HS-5 (cell line): ENCODE results near the gene SMIM20.
"Not testable (repeated sequence)": the region's sequence is repeated elsewhere in the genome, so short reads cannot be mapped to it uniquely, and the experiment has no call there.

ENCODE experiments used
- DNase-seq: peaks from one replicate; pipeline ENCODE4 v3.0.0-alpha.2; 2012; ENCODE audit warnings: low read depth

Gene SMIM20

DNA sequence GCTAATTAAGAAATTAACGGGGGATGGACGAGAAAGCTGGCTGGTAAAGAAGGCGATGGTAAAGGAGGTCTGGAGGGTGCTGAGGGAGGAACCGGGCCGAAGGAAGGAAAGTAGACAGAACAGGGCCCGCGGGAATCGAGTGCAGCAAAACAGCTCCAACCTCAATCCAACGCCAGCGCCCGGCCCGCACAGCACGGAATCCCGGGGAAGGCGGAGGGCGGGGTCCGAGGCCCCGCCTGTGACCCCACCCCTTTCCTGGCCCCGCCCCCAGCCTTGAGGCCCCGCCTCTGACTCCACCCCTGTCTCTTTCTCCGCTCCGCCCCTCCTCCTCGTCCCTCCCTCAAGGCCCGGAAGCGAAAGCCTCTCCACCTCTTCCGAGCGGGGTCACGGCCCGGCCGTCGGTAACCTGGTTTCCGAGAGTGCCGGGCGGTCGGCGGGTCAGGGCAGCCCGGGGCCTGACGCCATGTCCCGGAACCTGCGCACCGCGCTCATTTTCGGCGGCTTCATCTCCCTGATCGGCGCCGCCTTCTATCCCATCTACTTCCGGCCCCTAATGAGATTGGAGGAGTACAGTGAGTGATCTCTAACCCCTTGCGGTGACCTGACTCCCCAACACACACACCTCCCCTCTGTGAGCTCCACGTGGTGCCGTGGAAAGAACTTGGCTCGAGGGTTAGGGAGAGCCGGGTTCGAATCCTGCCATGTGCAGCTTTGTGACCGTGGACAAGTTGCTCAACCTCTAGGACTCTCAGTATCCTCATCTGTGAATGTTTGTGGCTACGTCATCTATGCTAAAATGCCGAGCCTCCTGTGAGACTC, at the start of gene SMIM20:
Gene SMIM20, plus strand, starts transcription at position 370 of the 819 bp plus-strand sequence. Its CDS starts 94 bp downstream, at position 464.
- DNase-seq: peak; percentile 56

DNA sequence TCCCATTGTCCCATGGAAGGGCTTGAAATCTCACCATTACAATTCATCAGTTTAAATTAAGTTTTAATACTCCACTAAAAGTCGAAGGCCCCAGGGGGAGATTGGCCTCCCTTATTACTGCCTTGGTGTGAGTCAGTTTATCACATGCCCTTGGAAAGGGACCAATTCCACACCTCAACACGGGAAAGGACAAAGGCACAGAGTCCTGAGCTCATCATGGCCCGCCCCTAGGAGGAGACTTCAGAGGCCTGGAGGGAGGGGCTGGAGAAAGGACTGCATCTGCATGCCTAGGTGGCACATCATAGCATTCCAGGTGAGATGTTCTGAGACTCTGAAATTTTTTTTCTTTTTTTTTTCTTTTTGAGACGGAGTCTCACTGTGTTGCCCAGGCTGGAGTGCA, 48.4 kb upstream of the SMIM20 start:
- DNase-seq: no peak

DNA sequence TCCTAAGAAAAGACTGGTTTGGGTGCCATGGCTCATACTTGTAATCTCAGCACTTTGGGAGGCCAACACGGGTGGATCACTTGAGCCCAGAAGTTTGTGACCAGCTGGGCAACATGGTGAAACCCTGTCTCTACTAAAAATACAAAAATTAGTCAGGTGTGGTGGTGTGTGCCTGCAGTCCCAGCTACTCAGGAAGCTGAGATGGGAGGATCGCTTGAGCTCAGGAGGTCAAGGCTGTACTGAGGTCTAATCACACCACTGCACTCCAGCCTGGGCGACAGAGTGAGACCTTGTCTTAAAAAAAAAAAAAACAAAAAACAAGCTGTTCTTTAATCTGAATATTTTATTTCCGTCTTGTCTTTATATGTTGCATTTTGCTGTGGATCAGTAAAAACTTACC, 47.6 kb upstream of the SMIM20 start:
- DNase-seq: not testable (repeated sequence)

DNA sequence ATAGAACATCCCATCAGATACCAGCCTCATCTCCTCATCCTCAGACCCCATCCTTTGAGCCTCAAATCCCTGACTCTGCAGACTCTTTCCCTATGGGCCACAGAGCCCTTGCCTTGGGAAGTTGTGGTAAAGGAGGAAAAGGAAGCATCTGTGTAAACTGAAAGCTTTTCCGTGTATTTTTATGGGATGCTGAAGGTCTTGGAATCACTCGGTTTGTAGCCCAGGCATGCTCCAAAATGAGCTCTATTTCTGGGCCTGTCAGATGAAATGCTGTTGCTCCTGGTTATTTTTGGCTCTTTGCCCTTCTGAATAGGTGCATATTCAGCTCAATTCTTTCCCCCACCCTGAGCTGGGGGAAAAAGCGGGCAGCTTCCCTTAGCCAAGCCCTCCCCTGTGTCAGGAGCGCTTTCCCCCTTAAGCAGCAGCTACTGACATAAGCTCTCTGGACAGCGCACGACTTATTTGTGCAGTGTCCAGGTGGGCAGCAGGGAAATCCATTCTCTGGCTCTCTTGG, 46.2 kb upstream of the SMIM20 start:
- DNase-seq: no peak

DNA sequence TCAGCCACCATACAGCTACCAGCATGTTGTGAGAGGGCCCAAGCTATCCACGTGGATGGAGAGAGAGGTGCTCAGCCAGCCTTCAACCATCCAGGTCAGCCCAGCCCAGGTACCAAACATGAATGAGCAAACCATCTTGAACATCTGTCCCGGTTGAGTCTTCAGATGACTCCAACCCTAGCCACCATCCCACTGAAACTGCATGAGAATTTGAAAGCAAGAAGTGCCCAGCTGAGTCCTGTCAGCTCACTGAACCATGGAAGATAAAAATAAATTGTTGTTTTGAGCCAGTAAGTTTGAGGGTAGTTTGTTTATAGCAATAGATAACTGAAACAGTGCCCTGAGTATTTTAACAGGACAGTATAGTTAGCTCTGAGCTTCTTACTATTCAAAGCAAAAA, 43.9 kb upstream of the SMIM20 start:
- no peak for DNase-seq

DNA sequence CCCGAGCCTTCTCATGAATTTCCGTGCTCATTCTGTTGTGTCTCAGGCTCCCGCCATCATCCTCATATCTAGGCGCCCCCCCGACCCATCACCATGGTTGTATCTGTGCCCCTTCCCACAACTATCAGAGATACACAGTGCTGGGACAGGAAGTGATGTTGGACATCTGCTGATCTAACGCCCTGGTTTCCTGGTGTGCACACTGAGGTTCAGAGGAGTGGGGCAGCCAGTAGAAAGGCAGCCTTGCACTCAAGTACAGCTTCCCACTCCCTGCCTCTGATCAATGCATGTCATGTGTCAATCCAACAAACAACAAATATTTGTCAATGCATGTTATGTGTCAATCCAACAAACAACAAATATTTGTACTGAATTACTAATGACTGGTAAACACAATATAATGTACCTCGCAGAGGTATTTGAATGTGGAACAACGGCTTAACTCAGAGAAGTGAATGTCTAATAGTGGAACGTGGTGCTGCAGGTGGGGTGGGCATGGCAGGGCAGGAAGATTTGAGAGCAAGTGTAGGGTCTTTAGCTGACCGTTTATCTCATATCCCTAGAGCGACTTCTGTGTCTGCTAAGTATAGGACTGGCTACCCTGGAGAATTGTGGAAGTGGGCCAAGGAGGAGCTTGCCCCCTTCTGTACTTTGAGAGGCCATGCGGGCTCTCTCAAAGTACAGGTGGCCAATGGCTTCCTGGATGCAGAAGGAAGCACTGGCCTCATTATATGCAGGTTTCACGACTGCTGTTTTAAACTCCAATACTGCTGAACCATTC, 41.0 kb upstream of the SMIM20 start:
- DNase-seq: no peak

DNA sequence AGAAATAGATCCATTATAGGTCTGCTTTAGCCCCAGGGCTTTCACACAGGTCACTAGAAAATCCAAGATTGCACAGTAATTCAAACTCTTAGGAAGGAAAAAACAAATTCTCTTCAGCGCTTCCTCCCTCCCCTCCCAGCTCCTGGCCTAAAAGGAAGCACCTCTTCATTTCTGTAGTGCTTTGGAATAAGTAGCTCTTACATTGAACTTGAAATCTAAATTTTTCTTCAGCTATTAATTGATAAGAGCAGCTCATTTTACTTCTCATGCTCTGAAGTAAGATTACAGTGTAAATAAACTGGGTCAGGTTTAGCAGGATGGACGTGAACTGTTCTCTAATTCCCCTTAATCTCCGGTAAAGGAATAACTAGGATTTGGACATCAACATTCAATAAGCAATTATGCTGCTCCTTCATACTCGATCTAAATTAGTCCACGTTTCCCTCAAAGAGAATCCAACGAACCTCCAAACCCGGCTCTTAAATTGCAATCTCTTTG, 40.3 kb upstream of the SMIM20 start:
- DNase-seq: no peak

DNA sequence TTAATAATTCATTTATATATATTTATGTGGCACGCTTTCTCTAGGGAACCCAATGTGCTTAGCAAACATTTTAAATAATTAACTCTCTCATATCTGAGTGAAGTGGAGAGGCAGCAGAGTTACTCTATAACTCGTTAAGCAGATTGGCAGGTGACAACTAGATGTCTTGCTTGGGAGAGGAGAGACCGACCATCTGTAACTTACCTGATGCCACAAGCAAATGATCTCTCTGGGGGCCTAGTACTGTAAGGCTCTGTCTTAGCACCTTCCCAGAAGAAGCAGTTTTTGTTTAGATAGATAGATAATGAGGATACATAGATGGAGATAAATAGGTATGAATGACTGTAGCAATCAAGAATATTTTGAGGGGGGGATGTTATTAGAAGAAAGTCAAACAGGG, 39.4 kb upstream of the SMIM20 start:
- DNase-seq: no peak

DNA sequence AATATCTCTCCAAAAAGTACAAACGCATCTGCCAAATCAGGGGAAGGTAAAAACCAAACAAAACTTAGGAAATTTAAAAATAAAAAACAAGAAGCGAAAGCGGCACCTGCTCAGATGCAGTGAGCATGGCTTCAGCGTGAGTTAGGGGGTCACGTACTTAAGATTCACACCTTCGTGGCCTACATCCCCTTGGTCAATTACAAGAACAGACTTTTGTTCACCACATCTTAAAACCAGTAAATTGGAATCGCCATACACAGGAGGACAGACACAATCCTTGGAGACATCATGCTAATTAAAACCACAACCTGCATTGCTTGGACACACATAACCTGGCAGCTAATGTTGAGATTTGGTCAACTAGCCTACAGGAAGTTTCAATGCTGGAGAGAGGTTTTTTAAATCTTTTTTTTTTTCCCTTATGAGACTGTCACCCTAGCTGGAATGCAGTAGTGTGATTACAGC, 38.7 kb upstream of the SMIM20 start:
- no peak for DNase-seq

DNA sequence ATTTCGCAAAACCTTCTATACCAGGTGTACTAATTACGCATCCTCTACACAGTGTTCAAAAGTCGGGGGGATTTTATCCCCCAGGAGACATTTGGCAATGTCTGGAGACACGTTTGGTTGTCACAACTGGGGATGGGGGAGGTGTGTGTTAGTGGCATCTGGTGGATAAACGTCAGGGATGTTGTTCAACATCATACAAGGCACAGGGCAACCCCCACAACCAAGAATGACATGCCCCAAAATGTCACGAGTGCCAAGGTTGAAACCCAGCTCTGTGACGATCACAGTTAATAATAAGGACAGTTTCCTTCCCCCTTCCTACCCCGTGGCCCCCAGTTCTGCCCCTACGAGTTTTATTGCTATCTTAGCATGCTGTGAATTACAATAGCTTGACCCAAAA, 35.3 kb upstream of the SMIM20 start:
- no peak for DNase-seq

DNA sequence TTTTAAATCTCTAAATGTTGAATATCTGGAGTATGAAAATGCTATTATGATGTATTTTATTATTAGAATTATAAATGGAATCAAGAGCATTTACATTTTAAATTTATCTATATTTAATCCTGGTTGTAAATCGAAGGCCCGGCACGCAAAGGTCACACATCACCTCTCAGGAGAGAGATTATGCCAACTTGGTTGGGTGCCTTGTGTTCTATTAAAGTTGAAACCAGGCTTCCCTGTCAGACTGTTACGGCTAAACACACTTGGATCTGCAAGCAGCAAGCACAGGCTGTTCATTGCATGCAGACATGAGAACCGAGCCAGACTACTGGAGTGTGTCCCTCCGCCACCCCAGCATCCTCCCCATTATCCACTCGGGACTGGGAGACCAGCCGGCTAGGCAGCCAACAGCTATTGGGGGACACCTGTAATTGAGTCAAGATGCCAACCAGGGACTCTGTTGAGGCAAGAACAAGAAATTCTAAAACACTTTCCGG, 34.9 kb upstream of the SMIM20 start:
- DNase-seq: no peak

DNA sequence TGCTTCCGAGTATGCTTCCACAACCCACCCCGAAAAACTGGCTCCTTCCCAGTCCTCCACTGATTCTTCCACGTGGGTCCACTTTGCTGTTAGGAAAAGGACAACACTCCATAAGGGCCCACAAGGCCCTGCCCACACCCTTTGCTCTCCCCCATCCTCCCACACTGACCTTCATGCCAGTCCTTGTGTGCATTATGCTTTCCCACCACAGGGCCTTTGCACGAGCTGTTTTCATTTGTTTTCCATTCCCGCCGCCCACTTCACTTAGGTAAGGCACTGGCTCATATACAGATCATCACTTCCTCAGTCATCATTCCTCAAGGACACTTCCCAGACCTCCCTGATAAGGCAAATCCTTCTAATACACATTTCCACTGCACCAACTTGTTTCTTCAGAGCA, 34.4 kb upstream of the SMIM20 start:
- no peak for DNase-seq

DNA sequence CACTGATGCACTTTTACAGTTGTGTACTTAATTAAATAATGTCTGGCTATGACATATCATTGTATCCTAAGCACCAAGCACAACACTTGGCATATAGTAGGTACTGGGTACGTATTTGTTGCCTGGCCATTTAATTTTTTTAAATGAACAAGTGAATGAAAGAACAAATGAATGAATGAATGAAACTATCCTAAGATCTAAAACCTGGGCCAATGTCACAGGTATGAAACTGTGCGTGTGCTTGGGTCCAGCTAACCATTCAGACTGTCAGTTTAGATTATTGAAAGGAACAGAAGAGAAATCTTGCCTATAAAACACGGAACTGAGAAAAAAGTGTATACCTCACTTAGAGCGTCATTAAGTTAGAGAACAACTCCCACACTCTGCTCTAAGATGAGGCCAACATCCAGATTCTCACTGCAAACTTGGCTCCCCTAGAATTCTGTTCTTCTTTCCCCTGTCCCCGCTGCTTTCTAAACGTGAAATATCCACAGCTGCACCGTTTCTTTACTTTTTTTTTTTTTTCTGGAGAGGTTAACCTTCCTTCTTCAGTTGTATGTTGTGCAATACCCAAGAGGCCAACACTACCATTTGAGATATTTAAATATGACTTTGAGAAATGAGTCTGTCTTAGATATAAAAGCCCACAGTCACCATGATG, 33.9 kb upstream of the SMIM20 start:
- DNase-seq: no peak

DNA sequence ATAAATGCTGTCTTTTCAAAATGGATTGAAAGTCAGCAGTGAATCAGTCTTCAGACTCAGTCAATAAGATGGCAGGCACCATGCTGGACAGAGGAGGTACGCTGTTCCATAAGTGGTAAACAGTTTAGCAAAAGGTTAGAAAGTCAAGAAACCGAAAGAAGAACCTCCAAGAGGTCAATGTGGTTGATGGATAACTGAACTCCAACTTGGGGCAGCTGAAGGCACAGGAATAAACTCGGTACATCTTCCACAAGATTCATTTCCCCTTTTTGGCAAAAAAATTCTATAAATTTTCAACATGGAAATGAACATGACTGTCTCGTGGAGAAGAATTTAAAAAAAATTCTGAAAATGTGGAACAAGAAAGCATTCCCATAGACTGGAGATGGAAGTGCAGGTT, 32.8 kb upstream of the SMIM20 start:
- DNase-seq: no peak

DNA sequence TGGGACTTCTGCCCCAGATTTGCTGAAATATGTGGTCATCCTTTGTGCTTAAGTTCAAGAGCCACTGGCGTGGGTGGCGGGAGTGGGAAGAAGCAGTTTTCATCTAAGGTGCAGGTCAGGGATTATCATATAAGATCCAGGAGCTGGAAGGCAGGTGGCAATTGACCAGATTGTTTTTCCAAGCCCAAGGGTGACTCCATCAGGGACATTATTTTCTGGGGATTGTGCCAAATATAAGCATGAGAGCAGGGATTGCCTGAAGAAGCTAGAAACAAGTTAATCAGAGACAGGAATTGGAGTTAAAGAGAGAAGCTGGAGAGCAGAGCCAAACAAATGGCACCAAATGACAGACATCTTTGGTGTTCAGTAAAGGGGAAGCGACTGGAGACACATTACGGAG, 31.8 kb upstream of the SMIM20 start:
- no peak for DNase-seq

DNA sequence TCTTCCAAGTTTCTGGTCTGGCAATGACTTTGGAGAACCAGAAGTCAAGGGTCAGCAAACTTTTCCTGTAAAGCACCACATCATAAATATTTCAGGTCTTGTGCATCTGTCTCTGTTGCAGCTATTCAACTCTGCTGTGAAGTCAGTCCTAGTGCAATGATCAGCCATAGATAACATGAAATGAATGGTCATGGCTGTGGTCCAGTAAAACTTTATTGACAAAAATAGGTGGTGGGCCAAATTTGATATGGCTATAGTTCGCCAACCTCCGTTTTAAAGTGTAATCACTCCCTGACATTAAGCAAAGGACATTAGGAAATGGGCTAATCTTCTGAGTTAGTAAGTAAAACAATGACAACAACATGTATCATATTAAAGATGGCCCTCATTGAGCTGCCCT, 30.5 kb upstream of the SMIM20 start:
- no peak for DNase-seq

DNA sequence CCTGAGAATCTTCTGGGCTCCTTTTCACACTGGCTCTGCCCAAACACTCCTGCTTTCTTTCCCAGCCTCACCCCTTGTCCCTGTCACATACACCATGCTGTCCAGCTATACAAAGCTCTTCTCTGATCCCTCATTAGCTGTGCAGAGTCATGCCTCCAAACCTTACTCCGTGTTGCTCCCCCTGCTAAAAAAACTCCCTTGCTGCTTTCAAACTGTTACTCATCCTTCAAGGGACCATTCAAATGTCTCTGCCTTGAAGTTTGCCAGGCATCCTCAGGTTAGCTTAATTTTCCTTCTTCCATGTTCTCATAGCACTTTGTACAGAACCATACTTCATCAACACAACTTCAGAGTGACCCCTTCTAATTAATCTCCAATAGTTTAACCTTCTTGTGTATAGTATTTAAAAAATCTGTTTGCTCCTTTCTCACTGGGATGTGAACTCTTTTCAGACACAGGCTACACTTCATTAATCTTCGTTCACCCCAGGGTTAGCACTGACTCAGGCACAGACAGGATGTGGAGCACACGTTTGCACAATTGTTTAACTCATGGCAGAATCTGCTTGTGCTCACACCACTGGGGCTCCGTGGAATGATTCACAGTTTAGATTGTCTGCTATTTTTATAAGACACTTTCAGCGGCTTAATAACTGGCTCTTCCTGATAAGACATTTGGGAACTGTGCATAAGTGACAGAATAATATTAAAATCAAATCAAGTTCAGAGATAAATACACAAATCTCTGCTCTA, 29.8 kb upstream of the SMIM20 start:
- DNase-seq: no peak

DNA sequence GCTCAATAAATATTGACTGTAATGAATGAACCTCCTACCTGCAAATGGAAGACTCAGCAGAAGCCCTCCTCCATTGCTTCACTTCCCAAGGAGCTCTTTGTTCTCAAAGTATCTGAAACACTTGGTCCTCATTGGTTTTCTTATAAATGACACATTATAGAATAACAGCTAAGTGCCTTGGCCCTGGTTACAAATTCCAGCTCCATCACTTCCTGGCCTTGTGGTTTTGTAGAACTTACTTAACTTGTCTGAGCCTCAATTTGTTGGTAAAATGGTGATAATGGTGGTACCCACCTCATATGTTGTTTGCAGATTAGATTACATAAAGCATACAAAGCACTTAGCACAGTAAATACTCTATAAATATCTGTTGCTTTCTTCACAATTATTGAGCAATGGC, 25.2 kb upstream of the SMIM20 start:
- no peak for DNase-seq

DNA sequence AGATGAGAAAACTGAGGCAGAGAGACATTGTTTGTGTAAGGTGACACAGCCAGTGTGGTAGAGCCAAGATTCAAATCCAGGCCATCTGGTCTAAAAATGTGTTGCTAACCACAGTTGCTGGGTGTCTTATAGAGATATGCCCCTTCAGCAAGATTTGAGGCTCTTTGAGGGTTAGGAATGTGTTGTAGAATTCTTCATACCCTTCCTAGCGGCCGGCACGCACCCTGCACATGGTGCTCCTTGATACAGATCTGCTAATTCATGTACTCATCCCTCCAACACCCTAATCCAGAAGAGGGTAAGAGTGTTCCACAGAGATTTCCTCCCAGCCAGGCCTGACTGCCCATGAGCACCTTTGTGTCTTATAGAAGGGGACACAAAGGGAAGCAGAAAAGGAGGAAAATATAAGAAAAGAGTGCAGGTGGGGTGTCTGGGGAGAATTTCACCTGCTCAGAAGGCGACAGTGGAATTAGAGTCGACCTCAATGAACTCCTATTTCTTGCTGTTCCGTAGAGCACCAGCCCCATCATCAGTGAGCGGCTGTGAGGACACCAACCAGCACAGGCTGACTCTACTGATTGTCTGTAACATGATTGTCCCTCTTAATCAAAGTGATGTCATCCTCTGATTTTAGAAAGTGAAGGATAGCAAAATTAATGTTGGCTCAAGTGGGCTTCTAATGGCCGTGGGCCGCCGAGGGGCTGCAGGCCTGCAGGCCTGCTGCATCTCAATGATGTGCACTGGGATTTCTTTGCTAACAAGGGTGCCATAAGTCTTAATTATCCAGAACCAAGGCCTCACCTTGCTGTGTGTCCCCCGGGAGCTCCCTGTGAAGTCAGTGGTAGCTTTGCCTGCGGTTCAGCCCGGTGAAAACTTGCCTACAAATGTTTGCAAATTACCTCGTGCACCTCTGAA, 24.2 kb upstream of the SMIM20 start:
- no peak for DNase-seq
